A673 (cell line): ENCODE results near the gene CCDC33. TPM values are rescaled to one million over a fixed set of nuclear protein-coding genes. Genes with fewer than 3 reads are reported as not detected.

ENCODE experiments used
- BruUV-seq: library from RNA; stranded (reverse); fragments of 400-500 nt; replicated peaks from 2 replicates; lab custom pipeline; 2021; lab: Mats Ljungman, UMichigan
- CTCF ChIA-PET: fragments of 300-600 bp; sonication (Branson Sonifier 250); formaldehyde crosslinking; loops from one replicate; lab custom pipeline; 2022; ENCODE audit warnings: antibody characterized with exemption; lab: Charles Lee
- POLR2A ChIA-PET: fragments of 300-600 bp; sonication (Branson Sonifier 250); formaldehyde crosslinking; loops from one replicate; lab custom pipeline; 2022; ENCODE audit warnings: antibody characterized with exemption; ENCODE audit not compliant: low non-redundant PET; lab: Charles Lee
- DNase-seq: peaks from one replicate; pipeline ENCODE4 v3.0.0-alpha.2; 2015; ENCODE audit warnings: low spot score
- H3K27ac ChIP-seq: fragments of 200-600 bp; sonication (generic); 2 replicates; pipeline ENCODE4 v1.5.1; 2016; ENCODE audit warnings: mixed run types, low read depth, mild to moderate bottlenecking, mixed read lengths, antibody characterized with exemption, low read length; ENCODE audit not compliant: poor library complexity, severe bottlenecking
- H3K27me3 ChIP-seq: fragments of 200-600 bp; sonication (generic); replicated peaks from 2 replicates; pipeline ENCODE4 v1.6.1; 2017; ENCODE audit warnings: mixed run types, low read depth, mild to moderate bottlenecking, mixed read lengths, antibody characterized with exemption, low read length; ENCODE audit not compliant: insufficient read depth, poor library complexity
- H3K36me3 ChIP-seq: fragments of 200-600 bp; sonication (generic); 2 replicates; pipeline ENCODE4 v1.6.1; 2016; ENCODE audit warnings: mixed run types, mild to moderate bottlenecking, mixed read lengths, antibody characterized with exemption, low read length; ENCODE audit not compliant: insufficient read depth, poor library complexity, severe bottlenecking
- H3K4me1 ChIP-seq: fragments of 200-600 bp; sonication (generic); 2 replicates; pipeline ENCODE4 v1.6.1; 2017; ENCODE audit warnings: mixed run types, mild to moderate bottlenecking, mixed read lengths, antibody characterized with exemption, low read length; ENCODE audit not compliant: insufficient read depth, poor library complexity, severe bottlenecking
- H3K4me3 ChIP-seq: fragments of 200-600 bp; sonication (generic); 2 replicates; pipeline ENCODE4 v1.5.1; 2016; ENCODE audit warnings: low read depth, mixed run types, mild to moderate bottlenecking, mixed read lengths, low read length; ENCODE audit not compliant: poor library complexity, severe bottlenecking
- H3K9me3 ChIP-seq: fragments of 200-600 bp; sonication (generic); 2 replicates; pipeline ENCODE4 v1.6.1; 2016; ENCODE audit warnings: mixed run types, low read depth, mild to moderate bottlenecking, mixed read lengths, antibody characterized with exemption, low read length; ENCODE audit not compliant: poor library complexity, severe bottlenecking
- EZH2 ChIP-seq: fragments of 200-600 bp; sonication (generic); IDR thresholded peaks from 2 replicates; pipeline ENCODE4 v1.6.1; 2017; ENCODE audit warnings: borderline replicate concordance, low read depth, mild to moderate bottlenecking, mixed read lengths, antibody characterized with exemption, low read length; ENCODE audit not compliant: poor library complexity, severe bottlenecking
- intact Hi-C: fragments of 100-400 bp; cut with micrococcal nuclease; formaldehyde crosslinking; loops from one replicate; pipeline ENCODE4 v1.10.0; 2022; ENCODE audit not compliant: unreplicated experiment
- total RNA-seq: library from RNA; stranded (reverse); gene quantifications from 2 replicates; pipeline ENCODE4 v1.2.3, GENCODE V29; 2021
- TF ChIP-seq, protein P1 (sequence below): fragments of 300-800, 200-600 bp; sonication (generic); conservative IDR thresholded peaks from 2 replicates; pipeline ENCODE4 v1.5.1; 2017; ENCODE audit warnings: low read depth, mild to moderate bottlenecking, antibody characterized with exemption, low read length, moderate library complexity, mixed read lengths

The CCDC33 gene
- total RNA-seq, 1 experiment from 2014 or later, result not detected

DNA sequence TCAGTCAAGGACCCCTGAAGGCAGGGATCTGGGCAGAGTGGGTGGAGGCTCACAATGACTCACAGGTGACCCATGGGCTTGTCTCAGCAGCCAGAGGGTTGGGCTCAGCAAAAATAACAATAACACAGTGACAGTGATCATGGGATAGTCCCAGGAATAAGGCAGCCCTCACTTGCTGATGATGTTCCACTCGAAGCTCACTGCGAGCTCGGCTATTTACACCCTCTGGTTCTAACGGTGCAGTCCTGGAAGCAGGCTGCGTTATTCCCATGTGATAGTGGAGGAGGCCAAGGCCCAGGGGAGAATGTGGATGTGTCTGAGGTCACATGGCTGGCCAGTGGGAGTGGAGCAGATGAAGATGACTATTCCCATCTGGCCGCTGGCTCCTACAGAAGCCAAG lies 16.2 kb downstream of the CCDC33 start:
- Histone ChIP-seq H3K27ac (no peak overlapping the region), H3K4me1 (peaks cover 9% of the 10 kb centered on the region), H3K9me3 (no peaks in the 10 kb centered on the region), H3K36me3 (no peaks in the 10 kb centered on the region), H3K4me3 (no peak overlapping the region), H3K27me3 (no peaks in the 10 kb centered on the region)
- TF ChIP-seq, protein P1, sequence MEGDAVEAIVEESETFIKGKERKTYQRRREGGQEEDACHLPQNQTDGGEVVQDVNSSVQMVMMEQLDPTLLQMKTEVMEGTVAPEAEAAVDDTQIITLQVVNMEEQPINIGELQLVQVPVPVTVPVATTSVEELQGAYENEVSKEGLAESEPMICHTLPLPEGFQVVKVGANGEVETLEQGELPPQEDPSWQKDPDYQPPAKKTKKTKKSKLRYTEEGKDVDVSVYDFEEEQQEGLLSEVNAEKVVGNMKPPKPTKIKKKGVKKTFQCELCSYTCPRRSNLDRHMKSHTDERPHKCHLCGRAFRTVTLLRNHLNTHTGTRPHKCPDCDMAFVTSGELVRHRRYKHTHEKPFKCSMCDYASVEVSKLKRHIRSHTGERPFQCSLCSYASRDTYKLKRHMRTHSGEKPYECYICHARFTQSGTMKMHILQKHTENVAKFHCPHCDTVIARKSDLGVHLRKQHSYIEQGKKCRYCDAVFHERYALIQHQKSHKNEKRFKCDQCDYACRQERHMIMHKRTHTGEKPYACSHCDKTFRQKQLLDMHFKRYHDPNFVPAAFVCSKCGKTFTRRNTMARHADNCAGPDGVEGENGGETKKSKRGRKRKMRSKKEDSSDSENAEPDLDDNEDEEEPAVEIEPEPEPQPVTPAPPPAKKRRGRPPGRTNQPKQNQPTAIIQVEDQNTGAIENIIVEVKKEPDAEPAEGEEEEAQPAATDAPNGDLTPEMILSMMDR, result no peak
- TF ChIP-seq EZH2, result no peak
- DNase-seq, result no peak
- CTCF ChIA-PET, result no interaction called here
- no TSS peak for BruUV-seq
- POLR2A ChIA-PET, result no interaction called here
- intact Hi-C loops, result no loop called here

DNA sequence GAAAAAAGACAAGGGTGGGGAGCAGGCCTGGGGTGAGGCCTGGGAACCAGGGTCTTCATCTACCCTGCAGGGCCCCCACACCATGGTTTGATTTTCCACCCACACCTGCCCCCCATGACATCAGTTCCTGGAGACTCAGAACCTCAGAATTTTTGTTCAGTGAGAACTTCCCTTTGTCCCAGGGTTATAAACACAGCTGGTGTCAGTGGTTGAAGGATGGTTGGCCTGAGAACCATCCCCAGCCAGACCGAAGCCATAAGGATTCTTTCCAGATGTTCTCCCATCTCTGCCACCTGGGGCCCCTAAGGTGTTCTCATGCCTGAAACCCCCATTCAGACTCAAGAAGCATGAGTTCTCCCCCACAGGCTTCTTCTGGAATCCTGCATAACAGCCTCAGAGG lies 16.6 kb downstream of the CCDC33 start:
- H3K27me3 ChIP-seq, result no peaks in the 10 kb centered on the region
- H3K9me3 ChIP-seq, result no peaks in the 10 kb centered on the region
- POLR2A ChIA-PET, result no interaction called here
- intact Hi-C loops, result no loop called here
- no TSS peak for BruUV-seq
- no peak for DNase-seq
- peaks cover 9% of the 10 kb centered on the region for H3K4me1 ChIP-seq
- H3K27ac ChIP-seq, result no peak overlapping the region
- no peak overlapping the region for H3K4me3 ChIP-seq
- CTCF ChIA-PET, result no interaction called here
- TF ChIP-seq, protein P1, result no peak
- TF ChIP-seq EZH2, result no peak
- no peaks in the 10 kb centered on the region for H3K36me3 ChIP-seq

DNA sequence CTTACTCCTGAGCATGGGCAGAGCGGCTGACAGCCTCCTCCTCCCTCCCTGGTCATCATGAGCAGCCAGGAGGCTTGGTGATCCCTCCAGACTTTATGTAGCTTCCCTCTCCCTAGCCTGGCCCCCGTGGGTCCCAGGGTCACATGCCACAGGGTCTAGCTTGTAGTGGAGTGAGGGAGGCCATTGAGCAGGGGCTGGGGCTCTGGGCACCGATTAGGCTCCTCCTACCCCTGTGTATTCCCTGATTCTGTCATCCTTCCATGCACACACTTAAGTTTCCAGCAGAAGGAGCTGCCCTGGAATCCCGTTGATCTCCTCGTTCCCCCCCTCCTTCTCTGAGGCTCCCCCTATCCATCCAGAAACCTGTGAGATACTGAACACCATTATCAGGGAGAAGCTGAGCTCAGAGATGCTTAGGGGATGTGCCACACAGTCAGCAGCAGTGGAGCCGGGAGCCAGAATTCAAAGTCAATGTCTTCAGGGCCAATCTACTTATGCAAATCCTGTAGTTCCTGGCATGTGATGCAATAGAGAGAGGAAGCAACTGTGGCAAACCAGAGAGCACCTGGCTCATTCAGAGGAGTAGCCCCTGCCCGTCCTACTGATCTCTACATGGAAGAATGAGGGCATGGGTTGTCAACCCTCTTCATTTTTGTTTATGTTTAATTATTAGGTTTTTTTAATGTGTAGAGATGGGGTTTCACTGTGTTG lies 17.2 kb downstream of the CCDC33 start:
- H3K4me1 ChIP-seq, result peaks cover 14% of the 10 kb centered on the region
- no peak overlapping the region for H3K4me3 ChIP-seq
- no peaks in the 10 kb centered on the region for H3K27me3 ChIP-seq
- no TSS peak for BruUV-seq
- peak; percentile 62 for DNase-seq
- TF ChIP-seq, protein P1, result no peak
- TF ChIP-seq EZH2, result no peak
- ChIA-PET POLR2A (interaction anchor here (0.6 kb wide), 1 partner anchor 14 kb away, joined by 11 read pairs; no protein-coding TSS in a partner anchor), CTCF (no interaction called here)
- no peaks in the 10 kb centered on the region for H3K9me3 ChIP-seq
- H3K36me3 ChIP-seq, result no peaks in the 10 kb centered on the region
- intact Hi-C loops, result no loop called here
- H3K27ac ChIP-seq, result no peak overlapping the region
